HEK293T (cell line): ENCODE measurements around the gene SYNE1.
"Not testable (repeated sequence)": the region's sequence is repeated elsewhere in the genome, so short reads cannot be mapped to it uniquely, and the experiment has no call there.

ENCODE experiments used
- CTCF ChIA-PET: fragments of 350-600 bp; formaldehyde crosslinking; extraction: SDS; loops from one replicate; lab custom pipeline; 2021; ENCODE audit warnings: antibody characterized with exemption, inconsistent platforms; lab: Yijun Ruan, JAX
- POLR2A ChIA-PET: fragments of 350-600 bp; formaldehyde crosslinking; extraction: SDS; loops from one replicate; lab custom pipeline; 2020; ENCODE audit warnings: antibody characterized with exemption, inconsistent platforms; lab: Yijun Ruan, JAX
- DNase-seq: peaks from one replicate; pipeline ENCODE4 v3.0.0; 2012; ENCODE audit warnings: mixed read lengths; ENCODE audit errors: extremely low spot score
- ARNT ChIP-seq: fragments of 450-650 bp; IDR thresholded peaks from 2 replicates; pipeline ENCODE4 v1.6.1; 2017; ENCODE audit warnings: mild to moderate bottlenecking
- BHLHE40 ChIP-seq: fragments of 450-650 bp; IDR thresholded peaks from 2 replicates; pipeline ENCODE4 v1.6.1; 2016; ENCODE audit warnings: mild to moderate bottlenecking, moderate library complexity, borderline replicate concordance
- CTBP1 ChIP-seq: fragments of 450-650 bp; IDR thresholded peaks from 2 replicates; pipeline ENCODE4 v1.6.1; 2016; ENCODE audit warnings: borderline replicate concordance
- ELF4 ChIP-seq: fragments of 450-650 bp; IDR thresholded peaks from 2 replicates; pipeline ENCODE4 v1.6.1; 2017; ENCODE audit warnings: antibody characterized with exemption
- FOXA1 ChIP-seq: fragments of 450-650 bp; IDR thresholded peaks from 2 replicates; pipeline ENCODE4 v1.6.1; 2016; ENCODE audit warnings: mild to moderate bottlenecking
- FOXK2 ChIP-seq: fragments of 450-650 bp; IDR thresholded peaks from 2 replicates; pipeline ENCODE4 v1.6.1; 2016; ENCODE audit warnings: mild to moderate bottlenecking
- FOXM1 ChIP-seq: fragments of 450-650 bp; IDR thresholded peaks from 2 replicates; pipeline ENCODE4 v1.6.1; 2017; ENCODE audit warnings: mild to moderate bottlenecking, borderline replicate concordance
- HDGF ChIP-seq: fragments of 450-650 bp; IDR thresholded peaks from 2 replicates; pipeline ENCODE4 v1.6.1; 2017; ENCODE audit warnings: antibody characterized with exemption, borderline replicate concordance
- L3MBTL2 ChIP-seq: fragments of 450-650 bp; conservative IDR thresholded peaks from 2 replicates; pipeline ENCODE4 v1.6.1; 2016; ENCODE audit warnings: mild to moderate bottlenecking
- LEF1 ChIP-seq: fragments of 450-650 bp; IDR thresholded peaks from 2 replicates; pipeline ENCODE4 v1.6.1; 2017; ENCODE audit warnings: mild to moderate bottlenecking, borderline replicate concordance
- NFRKB ChIP-seq: fragments of 450-650 bp; IDR thresholded peaks from 2 replicates; pipeline ENCODE4 v1.6.1; 2016; ENCODE audit warnings: mild to moderate bottlenecking, moderate library complexity
- SP1 ChIP-seq: fragments of 450-650 bp; IDR thresholded peaks from 2 replicates; pipeline ENCODE4 v1.6.1; 2017
- SUZ12 ChIP-seq: fragments of 450-650 bp; IDR thresholded peaks from 2 replicates; pipeline ENCODE4 v1.6.1; 2016; ENCODE audit warnings: mild to moderate bottlenecking
- TARDBP ChIP-seq: fragments of 450-650 bp; IDR thresholded peaks from 2 replicates; pipeline ENCODE4 v1.6.1; 2016
- ZNF384 ChIP-seq: fragments of 450-650 bp; IDR thresholded peaks from 2 replicates; pipeline ENCODE4 v1.6.1; 2016
- TF ChIP-seq, protein P1 (sequence below): fragments of 450-650 bp; IDR thresholded peaks from 2 replicates; pipeline ENCODE4 v1.6.1; 2016

SYNE1 gene

DNA sequence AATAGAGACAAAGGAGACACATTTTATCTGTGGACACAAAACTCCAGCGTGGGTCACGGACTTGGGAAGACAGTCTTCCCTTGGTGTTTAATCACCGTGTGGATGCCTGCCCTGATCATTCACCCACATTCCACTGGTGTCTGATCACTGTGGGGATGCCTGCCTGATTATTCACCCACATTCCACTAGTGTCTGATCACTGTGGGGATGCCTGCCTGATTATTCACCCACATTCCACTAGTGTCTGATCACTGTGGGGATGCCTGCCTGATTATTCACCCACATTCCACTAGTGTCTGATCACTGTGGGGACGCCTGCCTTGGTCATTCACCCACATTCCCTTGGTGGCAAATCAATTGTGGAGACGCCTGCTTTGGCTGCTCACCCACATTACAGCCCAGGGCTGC is 146.2 kb downstream of the SYNE1 start:
- POLR2A ChIA-PET, CTCF ChIA-PET, DNase-seq: not testable (repeated sequence)

GRCh38 chr6:152484806-152485205 is 152.4 kb downstream of the SYNE1 start:
- ChIA-PET CTCF (interaction anchor here (0.7 kb wide), 1 partner anchor 1961 kb away, joined by 3 read pairs; no protein-coding TSS in a partner anchor), POLR2A (no interaction called here)
- DNase-seq, result no peak
- TF ChIP-seq ARNT (no peak), ZNF384 (no peak), FOXK2 (no peak)

GRCh38 chr6:152482289-152482688 is 154.9 kb downstream of the SYNE1 start:
- CTCF ChIA-PET, result no interaction called here

GRCh38 chr6:152478377-152479010 is 158.7 kb downstream of the SYNE1 start:
- CTCF ChIA-PET, result no interaction called here
- POLR2A ChIA-PET, result no interaction called here
- no peak for DNase-seq
- no peak for TF ChIP-seq BHLHE40

More at GRCh38 chr6:152482289-152482688, 154.9 kb downstream of the SYNE1 start:
- no peak for TF ChIP-seq ELF4
- no peak for TF ChIP-seq CTBP1
- TF ChIP-seq ARNT, result no peak
- TF ChIP-seq FOXA1, result no peak
- POLR2A ChIA-PET, result no interaction called here
- DNase-seq, result no peak

DNA sequence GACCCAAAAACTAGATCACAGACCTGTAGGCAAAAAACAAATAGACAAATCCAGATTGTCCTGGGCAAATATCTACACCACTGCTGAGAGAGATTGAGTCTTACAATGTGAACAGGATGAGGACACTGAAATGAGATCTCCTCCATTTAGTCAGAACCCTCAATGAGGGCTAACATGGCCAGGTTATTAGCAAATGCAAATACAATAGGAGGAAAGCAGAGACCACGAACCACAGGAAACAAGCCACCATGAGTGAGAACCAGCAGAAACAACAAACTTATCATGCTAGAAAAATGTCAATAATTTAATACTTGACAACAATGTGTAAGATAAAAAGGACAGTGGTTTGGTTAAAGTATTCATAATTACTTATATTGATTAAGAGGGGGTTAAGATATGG is 162.8 kb downstream of the SYNE1 start:
- TF ChIP-seq CTBP1 (no peak), L3MBTL2 (no peak), FOXK2 (no peak), ZNF384 (no peak), FOXM1 (no peak), LEF1 (no peak), FOXA1 (no peak), HDGF (no peak), SUZ12 (no peak), NFRKB (no peak), ARNT (no peak), ELF4 (no peak), BHLHE40 (no peak), TARDBP (no peak), SP1 (no peak)
- TF ChIP-seq, protein P1, sequence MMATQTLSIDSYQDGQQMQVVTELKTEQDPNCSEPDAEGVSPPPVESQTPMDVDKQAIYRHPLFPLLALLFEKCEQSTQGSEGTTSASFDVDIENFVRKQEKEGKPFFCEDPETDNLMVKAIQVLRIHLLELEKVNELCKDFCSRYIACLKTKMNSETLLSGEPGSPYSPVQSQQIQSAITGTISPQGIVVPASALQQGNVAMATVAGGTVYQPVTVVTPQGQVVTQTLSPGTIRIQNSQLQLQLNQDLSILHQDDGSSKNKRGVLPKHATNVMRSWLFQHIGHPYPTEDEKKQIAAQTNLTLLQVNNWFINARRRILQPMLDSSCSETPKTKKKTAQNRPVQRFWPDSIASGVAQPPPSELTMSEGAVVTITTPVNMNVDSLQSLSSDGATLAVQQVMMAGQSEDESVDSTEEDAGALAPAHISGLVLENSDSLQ, result no peak
- ChIA-PET CTCF (no interaction called here), POLR2A (no interaction called here)
- no peak for DNase-seq

GRCh38 chr6:152472325-152472724 is 164.8 kb downstream of the SYNE1 start:
- ChIA-PET POLR2A (no interaction called here), CTCF (no interaction called here)
- DNase-seq, result no peak
- TF ChIP-seq TARDBP (no peak), LEF1 (no peak), SP1 (no peak), NFRKB (no peak), FOXK2 (no peak), L3MBTL2 (no peak), ZNF384 (no peak), CTBP1 (no peak), SUZ12 (no peak), FOXM1 (no peak), FOXA1 (no peak), HDGF (no peak), BHLHE40 (no peak), ELF4 (no peak), ARNT (no peak)
- TF ChIP-seq, protein P1, result no peak

- TF ChIP-seq SP1 (no peak), ARNT (no peak), TARDBP (no peak), LEF1 (no peak), NFRKB (no peak), FOXK2 (no peak)
- TF ChIP-seq, protein P1, result no peak
- DNase-seq, result peak; percentile 25
- CTCF ChIA-PET, result no interaction called here
- POLR2A ChIA-PET, result no interaction called here
These were observed 165.5 kb downstream of the SYNE1 start for GRCh38 chr6:152471456-152472265.
